Ramos (cell line): ENCODE data around the gene PRDM15.

Experiments
- in situ Hi-C: fragments of 300-500 bp; cut with MboI; formaldehyde crosslinking; loops from one replicate; pipeline ENCODE4 v1.14.3; 2022; ENCODE audit warnings: low sequenced_read_pairs; ENCODE audit not compliant: unreplicated experiment

Gene PRDM15

DNA sequence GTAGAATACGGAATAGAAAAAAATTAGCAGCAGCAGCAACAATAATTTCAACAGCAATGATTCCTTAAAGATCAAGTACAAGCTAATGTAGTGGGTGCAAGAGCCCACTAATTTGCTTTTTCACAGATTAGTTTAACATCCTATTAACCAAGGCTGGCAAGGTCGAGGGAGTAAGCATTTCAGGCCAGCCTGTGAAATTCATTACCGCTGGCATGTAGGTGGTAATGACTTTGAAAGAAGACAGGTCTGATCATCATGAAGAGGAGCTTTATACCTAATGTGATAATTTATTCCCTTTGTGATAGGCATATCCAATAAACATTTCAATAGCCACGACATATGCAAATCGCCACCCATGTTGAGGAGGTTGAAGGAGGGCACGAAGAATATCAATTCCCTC, 11.2 kb upstream of the PRDM15 start:
- in situ Hi-C loops = no loop called here

DNA sequence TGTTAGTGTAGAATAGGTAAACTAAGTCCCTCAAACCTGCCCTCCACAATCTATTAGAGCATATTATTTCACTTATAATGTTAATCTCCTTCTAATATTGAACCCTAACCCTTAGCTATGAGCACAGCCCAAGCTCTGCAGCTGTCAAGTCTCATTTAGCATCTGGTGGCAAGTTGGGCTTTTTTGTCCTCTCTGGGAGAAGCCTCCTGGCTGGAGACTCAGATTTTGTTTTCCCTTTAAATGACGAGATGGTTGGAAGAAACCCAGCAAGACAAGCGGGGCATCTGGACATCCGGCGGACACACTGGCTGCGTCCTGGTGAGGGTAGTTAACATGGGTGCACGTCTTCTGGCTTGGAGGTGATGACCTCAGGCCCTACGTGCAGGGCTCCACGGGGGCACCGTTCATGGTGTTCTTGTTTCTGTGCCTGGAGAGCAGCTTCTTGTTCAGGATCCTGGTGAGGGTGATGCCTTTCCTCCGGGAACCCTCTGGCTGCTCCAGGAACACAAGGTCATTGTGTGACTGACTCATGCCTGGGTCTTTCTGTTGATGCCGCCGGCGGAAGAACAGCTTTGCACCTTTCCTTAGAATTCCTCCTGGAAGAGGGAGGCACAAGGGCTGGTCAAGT, 9.7 kb upstream of the PRDM15 start:
- in situ Hi-C loops = no loop called here

- in situ Hi-C loops = no loop called here
Measured at GRCh38 chr21:41887667-41888066, 8.5 kb upstream of the PRDM15 start.

- in situ Hi-C loops = no loop called here
Measured at GRCh38 chr21:41886328-41886727, 7.2 kb upstream of the PRDM15 start.

DNA sequence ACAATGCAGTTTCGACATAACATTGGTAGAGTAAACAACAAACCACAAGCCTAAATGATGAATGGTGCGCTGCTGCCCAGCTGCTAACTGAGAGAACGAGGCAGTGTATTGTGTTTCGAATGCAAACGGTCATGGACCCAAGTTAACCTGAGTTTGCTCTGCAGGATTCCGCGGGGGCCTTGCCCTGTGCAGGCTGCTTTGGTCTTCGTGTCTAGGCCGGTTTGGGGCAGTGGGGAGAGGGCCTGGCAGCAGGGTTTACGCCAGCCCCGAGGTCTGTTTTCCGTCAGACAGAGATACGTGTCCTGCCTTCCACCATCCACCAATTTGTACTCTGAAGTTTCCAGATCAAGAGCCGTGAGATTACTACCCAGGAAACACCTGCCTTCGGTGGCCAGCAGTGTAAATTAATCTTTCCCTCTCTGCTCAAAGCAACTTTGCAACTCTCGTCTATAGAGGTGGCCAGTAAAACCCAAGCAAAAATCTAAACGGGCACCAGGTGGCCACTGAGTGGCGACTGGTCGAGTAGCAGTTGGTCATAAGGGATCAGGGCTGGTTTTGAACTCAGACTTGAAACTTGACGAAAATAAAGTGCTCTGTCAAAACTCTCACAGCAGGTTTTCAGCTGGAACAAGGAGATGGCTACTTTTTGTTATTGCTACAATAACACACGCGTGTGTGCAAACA, 6.3 kb upstream of the PRDM15 start:
- in situ Hi-C loops = no loop called here

DNA sequence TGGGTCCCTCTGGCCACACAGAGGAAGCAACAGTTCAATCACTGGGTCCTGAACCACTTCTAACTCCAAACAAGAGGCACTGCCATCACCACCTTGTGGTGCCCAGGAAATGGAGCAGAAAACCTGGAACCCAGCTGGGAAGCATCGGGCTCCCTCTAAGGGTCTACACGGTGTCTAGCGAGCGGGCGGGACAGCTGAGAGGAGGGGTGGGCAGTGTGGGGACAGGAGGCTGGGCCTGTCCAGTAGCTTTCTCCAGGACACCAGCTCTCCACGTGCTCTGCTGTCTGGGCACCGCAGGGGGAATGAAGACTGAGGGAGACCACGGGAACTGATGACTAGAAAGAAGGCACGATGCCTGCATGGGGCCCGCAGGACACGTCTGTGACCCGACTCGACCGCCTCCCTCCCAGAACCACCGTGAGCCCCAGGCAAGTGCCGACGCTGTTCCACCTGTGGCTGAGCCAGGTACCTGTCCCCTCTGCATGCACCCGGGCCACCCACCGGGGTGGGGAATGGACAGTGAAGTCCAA, 5.4 kb upstream of the PRDM15 start:
- in situ Hi-C loops = no loop called here

DNA sequence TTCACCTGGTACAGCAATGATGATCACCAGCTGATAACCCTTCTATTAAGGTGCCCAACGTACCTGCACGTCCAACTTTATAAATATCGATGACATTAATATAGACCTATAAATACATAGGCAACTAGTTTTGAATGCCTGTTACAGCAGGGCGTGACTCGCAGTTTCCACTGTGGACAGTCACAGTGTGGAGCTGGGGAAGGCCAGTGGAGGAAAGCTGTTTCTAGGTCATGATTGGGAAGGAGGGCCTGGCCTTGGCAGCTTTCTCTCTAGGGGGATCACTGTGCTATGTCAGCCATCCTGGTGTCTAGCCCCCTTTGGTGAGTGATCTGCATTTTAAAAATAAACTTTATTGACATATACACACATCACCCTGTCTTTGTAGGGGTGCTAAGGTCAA, 4.4 kb upstream of the PRDM15 start:
- in situ Hi-C loops = no loop called here

DNA sequence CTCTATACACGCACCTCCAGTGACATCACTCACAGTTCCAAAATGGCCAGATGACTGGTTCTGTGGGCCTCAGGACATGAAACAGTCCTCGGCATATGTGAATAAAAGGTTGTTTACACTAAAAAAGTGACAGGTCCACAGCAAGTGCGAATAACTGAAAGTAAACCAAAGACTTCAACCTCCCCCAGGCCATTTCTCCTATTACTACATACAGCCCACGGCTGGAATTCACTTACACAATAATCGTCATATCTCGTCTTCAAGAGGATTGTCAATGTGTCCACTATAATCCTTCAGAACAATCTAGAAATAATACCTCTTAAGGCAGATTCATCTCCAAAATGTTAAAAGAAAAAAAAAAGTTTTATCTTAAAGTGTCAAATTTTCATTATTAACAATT, 1.9 kb upstream of the PRDM15 start:
- in situ Hi-C loops = no loop called here

GRCh38 chr21:41880153-41880552, 1.0 kb upstream of the PRDM15 start:
- in situ Hi-C loops = no loop called here

DNA sequence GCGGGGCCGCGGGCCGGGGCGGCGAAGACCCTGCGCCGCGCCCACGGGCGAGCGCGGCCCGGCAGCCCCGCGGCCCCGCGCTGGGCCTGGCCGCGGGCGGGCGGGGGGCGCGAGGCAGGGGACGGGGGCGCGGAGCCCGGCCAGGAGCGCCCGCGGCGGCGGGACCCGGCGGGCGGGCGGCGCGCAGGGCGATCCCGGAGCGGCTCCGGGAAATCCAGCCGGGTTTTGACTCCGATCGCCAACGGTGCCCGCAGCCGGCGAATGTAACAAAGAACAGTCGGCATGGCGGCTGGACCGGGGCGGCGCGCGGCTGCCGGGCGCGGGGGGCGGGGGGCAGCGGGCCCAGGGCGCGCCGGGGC, 334 bp downstream of the PRDM15 start:
- in situ Hi-C loops = no loop called here

DNA sequence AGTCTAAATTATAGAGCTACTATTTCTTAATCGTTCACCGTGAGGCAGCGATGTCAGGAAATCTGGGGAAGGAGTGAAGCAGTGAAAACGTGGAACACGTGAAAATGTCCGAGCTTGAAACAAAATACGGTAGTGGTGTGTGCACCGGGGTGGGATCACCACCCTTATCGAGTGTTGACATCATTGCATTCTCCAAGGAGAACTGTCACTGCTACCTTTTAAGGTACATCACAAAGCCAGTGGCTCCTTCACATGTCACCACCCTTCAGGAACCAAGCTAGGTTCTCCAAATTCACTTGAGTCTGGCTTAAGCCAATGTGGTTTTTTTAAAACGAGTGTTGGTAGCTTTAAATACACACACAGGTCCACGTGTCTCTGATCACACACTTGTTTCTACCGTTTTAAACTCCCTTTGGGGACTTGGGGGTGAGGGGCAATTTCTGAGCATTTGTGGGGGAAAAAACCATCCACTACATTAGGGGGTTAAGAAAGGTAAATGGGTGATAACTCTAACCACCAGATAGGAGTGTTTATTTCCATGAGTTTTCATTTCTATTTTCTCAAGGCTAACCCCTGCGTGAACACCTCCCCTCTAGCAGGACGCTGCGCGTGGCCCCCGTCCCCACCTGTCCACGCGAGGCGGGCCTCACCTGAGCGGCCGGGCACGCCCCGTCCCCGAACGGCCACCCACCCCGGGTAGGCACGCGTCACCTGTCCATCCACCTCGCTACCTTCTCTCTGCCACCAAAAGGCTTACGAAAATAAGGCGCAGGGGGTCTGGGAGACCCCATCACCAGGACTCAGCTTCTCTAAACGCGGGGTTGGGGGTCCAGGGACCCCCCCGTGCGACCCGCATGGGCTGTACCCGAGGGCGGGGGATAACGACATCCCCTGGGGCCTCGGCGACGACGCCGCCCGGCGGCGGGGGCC, 978 bp downstream of the PRDM15 start:
- in situ Hi-C loops = no loop called here

- in situ Hi-C loops = no loop called here
Measured at GRCh38 chr21:41876928-41877652, 2.1 kb downstream of the PRDM15 start.

DNA sequence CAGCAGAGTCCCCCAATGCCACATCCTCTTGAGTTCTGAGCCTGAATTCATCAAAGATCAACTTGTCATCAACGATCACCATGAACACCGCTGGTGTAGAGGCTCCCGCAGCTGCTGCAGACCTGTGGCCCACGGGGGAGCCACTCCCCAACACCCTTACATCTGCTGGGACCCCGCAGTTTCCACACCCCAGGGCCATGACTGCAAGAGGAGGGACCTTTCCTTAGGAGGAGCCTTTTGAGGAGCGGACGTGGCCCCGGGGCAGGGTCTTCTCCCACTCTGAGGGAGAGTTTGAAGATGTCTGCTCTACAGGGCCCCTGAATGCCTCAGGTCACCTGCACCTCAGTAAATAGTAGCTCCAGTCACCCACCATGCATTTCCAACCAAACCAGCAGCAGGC, 2.7 kb downstream of the PRDM15 start:
- in situ Hi-C loops = no loop called here

GRCh38 chr21:41875086-41875485, 4.1 kb downstream of the PRDM15 start:
- in situ Hi-C loops = no loop called here

GRCh38 chr21:41874611-41875010, 4.5 kb downstream of the PRDM15 start:
- in situ Hi-C loops = no loop called here

DNA sequence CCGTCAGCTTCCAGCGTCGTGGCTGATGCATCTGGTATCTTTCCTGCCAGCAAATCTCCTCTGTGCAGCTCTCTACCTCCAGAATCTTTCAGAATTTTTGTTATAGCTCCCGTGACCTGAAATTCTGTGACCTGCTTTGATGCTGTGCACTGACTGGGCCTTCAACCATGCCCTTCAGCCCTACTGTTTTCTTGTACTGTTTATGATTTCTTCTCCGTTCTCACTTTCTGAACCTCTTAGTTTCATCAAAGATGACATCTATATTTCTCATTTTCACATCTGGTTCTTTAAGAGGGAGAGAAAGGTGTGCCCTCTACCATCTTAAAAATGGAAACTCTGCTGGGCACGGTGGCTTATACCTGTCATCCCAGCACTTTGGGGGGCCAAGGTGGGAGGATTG, 5.7 kb downstream of the PRDM15 start:
- in situ Hi-C loops = no loop called here

DNA sequence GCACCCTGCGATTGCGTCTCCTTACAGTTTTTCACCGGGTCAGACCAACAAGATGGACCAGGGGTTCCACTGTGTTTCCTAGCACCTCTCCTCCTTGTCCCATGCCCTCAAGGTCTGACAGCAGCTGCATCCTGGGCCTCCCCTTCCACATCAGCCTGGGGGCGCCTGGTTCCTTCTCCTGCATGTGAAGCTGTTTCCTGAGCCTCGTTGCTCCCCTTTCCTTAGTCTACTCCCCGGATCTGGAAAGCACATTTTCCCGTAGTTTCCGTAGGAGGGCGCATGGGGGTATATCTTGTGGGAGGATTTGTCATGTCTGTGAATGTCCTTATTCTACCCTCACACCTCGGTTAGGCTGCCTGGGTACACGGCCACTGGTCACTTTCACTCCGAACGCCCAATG, 6.1 kb downstream of the PRDM15 start:
- in situ Hi-C loops = no loop called here

- in situ Hi-C loops = no loop called here
Measured at GRCh38 chr21:41871293-41872030, 7.7 kb downstream of the PRDM15 start.

DNA sequence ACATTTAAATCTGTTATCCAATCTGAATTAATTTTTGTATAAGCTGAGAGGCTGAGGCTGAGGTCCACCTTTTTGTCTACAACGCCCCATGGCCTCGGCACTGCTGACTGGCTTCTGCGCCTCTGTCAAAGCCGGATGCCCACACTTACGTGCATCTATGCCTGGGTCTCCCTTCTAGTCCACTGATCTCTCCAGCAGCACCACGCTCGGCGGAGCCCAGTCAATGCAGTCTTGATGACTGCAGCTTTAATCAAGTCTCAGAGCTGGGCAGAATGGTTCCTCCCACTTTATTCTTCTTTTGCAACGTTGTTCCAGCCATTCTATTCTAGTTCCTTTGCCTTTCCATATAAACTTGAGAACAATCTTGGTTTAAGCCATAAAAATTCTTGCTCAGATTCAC, 9.4 kb downstream of the PRDM15 start:
- in situ Hi-C loops = loop anchor here (5.0 to 10.0 kb wide), 2 partner anchors 193 to 245 kb away; no protein-coding TSS in a partner anchor
